ENCODE results near the gene ZNF574. TPM values are rescaled to one million over a fixed set of nuclear protein-coding genes. Genes with fewer than 3 reads are reported as not detected.

The ZNF574 gene
- total and polyA plus RNA-seq, 9 donors, result 2.4 to 24.6 (median 15.6) TPM

GRCh38 chr19:42110658-42111057 lies 34.7 kb downstream of the ZNF574 start:
- no peak overlapping the region for H3K27ac ChIP-seq
- intact Hi-C loops (cut with DNase I), result no loop called here
- H3K4me1 ChIP-seq (ENCODE audit: insufficient read depth), result peaks cover 4% of the 10 kb centered on the region
- H3K27me3 ChIP-seq, result no peaks in the 10 kb centered on the region
- H3K9me3 ChIP-seq, result no peaks in the 10 kb centered on the region
- no peak overlapping the region for H3K4me3 ChIP-seq
- no peak for DNase-seq
- H3K36me3 ChIP-seq, result no peaks in the 10 kb centered on the region
- TF ChIP-seq CTCF (IDR thresholded peaks at IDR 0.05), result no peak
- no peak for TF ChIP-seq POLR2A (IDR thresholded peaks at IDR 0.05)
- no peak for TF ChIP-seq EP300 (IDR thresholded peaks at IDR 0.05)
- WGBS, 3 donors, result 88 to 90% (median 89%) methylated on average over 1 of the region's 1 CpG

- H3K9me3 ChIP-seq, result no peaks in the 10 kb centered on the region
- no peak overlapping the region for H3K4me3 ChIP-seq
- intact Hi-C loops (cut with DNase I), result no loop called here
- H3K27me3 ChIP-seq, result no peaks in the 10 kb centered on the region
- H3K36me3 ChIP-seq, result no peaks in the 10 kb centered on the region
- no peak for DNase-seq
- H3K4me1 ChIP-seq (ENCODE audit: insufficient read depth), result peaks cover 4% of the 10 kb centered on the region
- no peak overlapping the region for H3K27ac ChIP-seq
- TF ChIP-seq POLR2A (IDR thresholded peaks at IDR 0.05) (no peak), EP300 (IDR thresholded peaks at IDR 0.05) (no peak), CTCF (IDR thresholded peaks at IDR 0.05) (no peak)
- 40 to 59% (median 44%) methylated on average over 1 of the region's 1 CpG for WGBS, 3 donors
These were observed 35.4 kb downstream of the ZNF574 start for GRCh38 chr19:42111384-42111783.

GRCh38 chr19:42111811-42112210 lies 35.8 kb downstream of the ZNF574 start:
- intact Hi-C loops (cut with DNase I), result no loop called here
- H3K27ac ChIP-seq, result no peak overlapping the region
- TF ChIP-seq EP300 (IDR thresholded peaks at IDR 0.05) (no peak), CTCF (IDR thresholded peaks at IDR 0.05) (no peak), POLR2A (IDR thresholded peaks at IDR 0.05) (no peak)
- H3K4me1 ChIP-seq (ENCODE audit: insufficient read depth), result peaks cover 4% of the 10 kb centered on the region
- no peak for DNase-seq
- no peaks in the 10 kb centered on the region for H3K36me3 ChIP-seq
- H3K27me3 ChIP-seq, result no peaks in the 10 kb centered on the region
- no peaks in the 10 kb centered on the region for H3K9me3 ChIP-seq
- WGBS, 3 donors, result 73 to 89% (median 76%) methylated on average over 3 of the region's 3 CpGs
- H3K4me3 ChIP-seq, result no peak overlapping the region

- TF ChIP-seq CTCF (IDR thresholded peaks at IDR 0.05) (no peak), POLR2A (IDR thresholded peaks at IDR 0.05) (no peak), EP300 (IDR thresholded peaks at IDR 0.05) (no peak)
- DNase-seq, result no peak
- Histone ChIP-seq H3K4me1 (ENCODE audit: insufficient read depth) (peaks cover 4% of the 10 kb centered on the region), H3K27me3 (no peaks in the 10 kb centered on the region), H3K36me3 (no peaks in the 10 kb centered on the region), H3K9me3 (no peaks in the 10 kb centered on the region), H3K27ac (no peak overlapping the region), H3K4me3 (no peak overlapping the region)
- WGBS, 3 donors, result 36 to 44% (median 36%) methylated on average over 10 of the region's 10 CpGs
- intact Hi-C loops (cut with DNase I), result no loop called here
These were observed 37.8 kb downstream of the ZNF574 start for GRCh38 chr19:42113641-42114348.

Data from ovary (tissue), 9 donors.